Small intestine (tissue), 7 donors: Measurements from ENCODE around the gene SMOC2. TPM values are rescaled to one million over a fixed set of nuclear protein-coding genes. Genes with fewer than 3 reads are reported as not detected.

Experiments used
- DNase-seq, 2 donors: peaks; one replicate each; pipeline versions ENCODE4 v3.0.0 to v3.0.0-alpha.2; 2013
- FAIRE-seq: peaks from 2 replicates; lab custom pipeline; 2012; peaks lifted over from hg19 to GRCh38; lab: Jason Lieb, UNC
- H3K27ac ChIP-seq, 3 donors: one replicate each; pipeline ENCODE4 v1.5.1; 2013; ENCODE audit warnings: low read length in 2 of 3, mild to moderate bottlenecking in 2 of 3, control low read depth in 1 of 3, inconsistent platforms in 1 of 3, low read depth in 1 of 3, moderate library complexity in 1 of 3
- H3K27me3 ChIP-seq, 3 donors: one replicate each; pipeline ENCODE4 v1.6.1; 2013; ENCODE audit warnings: low read length in 3 of 3, inconsistent platforms in 1 of 3; ENCODE audit not compliant: control insufficient read depth in 3 of 3, insufficient read depth in 3 of 3
- H3K36me3 ChIP-seq, 3 donors: one replicate each; pipeline ENCODE4 v1.6.1; 2013; ENCODE audit warnings: low read length in 3 of 3, inconsistent platforms in 1 of 3, low read depth in 1 of 3, mild to moderate bottlenecking in 1 of 3, moderate library complexity in 1 of 3; ENCODE audit not compliant: control insufficient read depth in 3 of 3, insufficient read depth in 2 of 3
- H3K4me1 ChIP-seq, 3 donors: one replicate each; pipeline ENCODE4 v1.6.1; 2013; ENCODE audit warnings: low read length in 2 of 3, inconsistent platforms in 1 of 3, low read depth in 1 of 3, mild to moderate bottlenecking in 1 of 3, moderate library complexity in 1 of 3; ENCODE audit not compliant: control insufficient read depth in 3 of 3, insufficient read depth in 2 of 3
- H3K4me3 ChIP-seq, 3 donors: one replicate each; pipeline ENCODE4 v1.5.1; 2013; ENCODE audit warnings: low read length in 3 of 3, control low read depth in 1 of 3, inconsistent platforms in 1 of 3, low read depth in 1 of 3, mild to moderate bottlenecking in 1 of 3, moderate library complexity in 1 of 3
- H3K9me3 ChIP-seq, 2 donors: one replicate each; pipeline ENCODE4 v1.6.1; 2013; ENCODE audit warnings: low read depth in 1 of 2, low read length in 1 of 2; ENCODE audit not compliant: control insufficient read depth in 2 of 2, insufficient read depth in 1 of 2
- WGBS, 3 donors: extraction: QIAGEN DNeasy Blood & Tissue Kit; methylation state at CpG; one replicate each; pipeline ENCODE4 v1.1.7; 2013; 5-methylcytosine and 5-hydroxymethylcytosine counted together
- polyA plus RNA-seq, 4 donors: library from polyadenylated mRNA; stranded (reverse) in 3 of 4; unstranded in 1 of 4; fragments of 200-250 nt in 3 of 4; fragments of 120-200 nt in 1 of 4; gene quantifications; one replicate each; pipeline versions ENCODE4 v1.2.1 to v1.2.3, GENCODE V29; 2013
- donor health status: healthy with polysubstance abuse.
- donor health status: control.
- donor health status: control.
- donor health status: Bipolar disorder and iron deficiency.
- donor health status: healthy.

The SMOC2 gene
- polyA plus RNA-seq, 4 donors = 0.89 to 56.7 (median 4.0) TPM

DNA sequence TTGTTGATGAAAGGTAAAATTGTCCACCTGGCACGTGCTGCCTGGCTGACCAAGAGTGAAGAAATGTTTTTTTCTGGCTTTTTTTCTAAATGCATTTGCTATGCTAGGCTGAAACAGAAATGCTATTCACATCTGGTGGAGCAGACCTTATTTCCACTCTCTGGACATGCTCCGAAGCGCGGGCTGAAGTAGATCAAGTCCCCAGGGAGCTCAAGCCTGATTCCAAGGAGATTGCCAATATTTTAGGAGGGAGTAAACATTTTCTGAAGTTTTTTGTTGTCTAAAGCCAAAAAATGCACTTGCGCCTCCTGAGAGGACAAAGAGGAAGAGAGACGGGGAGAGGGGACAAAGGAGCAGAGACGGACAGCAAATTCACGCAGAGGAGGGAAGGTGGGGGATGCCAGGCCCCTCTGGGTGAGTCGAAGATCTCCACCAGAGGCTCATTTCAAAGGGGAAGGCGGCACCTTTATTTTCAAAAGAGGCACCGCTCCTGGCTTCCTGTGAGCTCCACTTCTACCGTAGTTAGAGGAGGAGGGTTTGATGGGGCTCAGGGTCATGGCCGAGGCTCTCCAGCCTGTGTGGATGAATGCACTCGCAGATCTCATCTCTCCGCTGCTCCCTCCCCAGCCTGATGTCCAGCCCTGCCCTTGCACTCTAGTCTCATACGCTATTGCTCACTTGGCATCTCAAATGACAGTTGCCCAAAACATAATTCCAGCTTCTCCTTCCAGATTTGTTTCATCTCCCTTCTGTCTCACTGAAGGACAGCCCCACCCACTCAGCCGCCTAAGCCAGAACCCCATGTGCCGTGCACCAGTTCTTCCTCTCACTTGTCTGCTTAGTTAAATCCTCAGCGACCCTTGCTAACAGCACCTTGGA, 23.1 kb upstream of the SMOC2 start:
- FAIRE-seq = no peak

DNA sequence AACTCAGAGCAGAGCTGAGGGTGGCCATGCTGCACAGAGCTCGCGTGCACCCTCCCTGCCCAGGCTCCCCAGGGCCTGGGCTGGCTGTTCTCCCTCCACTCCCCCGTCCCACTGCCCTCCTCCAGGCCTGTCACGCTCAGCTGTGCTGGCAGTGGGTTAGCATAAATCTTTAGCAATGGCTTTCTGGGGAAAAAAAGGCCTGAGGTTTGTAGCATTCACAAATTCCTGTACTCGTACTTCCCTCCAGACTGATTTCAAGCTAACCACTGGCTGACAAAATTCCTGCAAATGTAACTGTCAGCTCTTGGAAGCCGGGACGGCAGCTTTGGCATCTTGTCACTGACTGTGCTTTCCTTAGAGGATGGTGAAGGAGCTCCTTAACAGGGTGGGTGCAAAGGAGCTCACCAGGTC, 22.3 kb upstream of the SMOC2 start:
- no peak for FAIRE-seq
- H3K36me3 ChIP-seq = no peaks in the 10 kb centered on the region
- 63 to 92% (median 84%) methylated on average over 7 of the region's 7 CpGs for WGBS, 3 donors

More for the DNA sequence above, 23.1 kb upstream of the SMOC2 start:
- H3K4me1 ChIP-seq = no peaks in the 10 kb centered on the region
- WGBS, 3 donors = 53 to 82% (median 75%) methylated on average over 19 of the region's 19 CpGs
- no peak for DNase-seq
- no peaks in the 10 kb centered on the region for H3K36me3 ChIP-seq
- H3K4me3 ChIP-seq = no peak overlapping the region
- H3K9me3 ChIP-seq = no peaks in the 10 kb centered on the region
- H3K27me3 ChIP-seq = no peaks in the 10 kb centered on the region
- H3K27ac ChIP-seq = no peak overlapping the region

DNA sequence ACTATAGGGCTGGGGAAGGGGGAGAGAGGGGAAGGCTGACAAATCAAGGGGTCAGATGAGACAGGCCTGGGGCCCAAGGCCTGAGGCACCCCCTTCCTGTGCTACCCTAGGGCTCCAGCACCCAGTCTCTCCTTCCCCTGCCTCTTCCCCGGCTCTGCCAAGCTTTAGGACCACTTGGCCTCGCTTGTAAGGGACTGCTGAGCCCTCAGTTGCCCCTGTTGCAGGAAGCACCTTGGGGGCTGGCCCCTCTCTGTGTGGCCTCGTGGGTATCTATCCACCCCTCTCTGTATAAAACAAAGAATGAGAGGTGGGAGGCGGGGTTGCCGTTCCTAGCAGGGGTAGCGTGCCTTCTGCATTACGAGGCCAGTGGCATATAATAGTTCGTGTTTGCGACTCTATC, 21.4 kb upstream of the SMOC2 start:
- H3K36me3 ChIP-seq = no peaks in the 10 kb centered on the region
- no peaks in the 10 kb centered on the region for H3K4me1 ChIP-seq
- H3K27ac ChIP-seq = no peak overlapping the region
- no peaks in the 10 kb centered on the region for H3K27me3 ChIP-seq
- FAIRE-seq = no peak
- no peak for DNase-seq
- no peak overlapping the region for H3K4me3 ChIP-seq
- no peaks in the 10 kb centered on the region for H3K9me3 ChIP-seq
- 80 to 93% (median 91%) methylated on average over 9 of the region's 9 CpGs for WGBS, 3 donors

More for the DNA sequence above, 22.3 kb upstream of the SMOC2 start:
- no peak overlapping the region for H3K27ac ChIP-seq
- no peaks in the 10 kb centered on the region for H3K9me3 ChIP-seq
- DNase-seq = no peak
- H3K4me1 ChIP-seq = no peaks in the 10 kb centered on the region
- H3K27me3 ChIP-seq = no peaks in the 10 kb centered on the region
- no peak overlapping the region for H3K4me3 ChIP-seq

DNA sequence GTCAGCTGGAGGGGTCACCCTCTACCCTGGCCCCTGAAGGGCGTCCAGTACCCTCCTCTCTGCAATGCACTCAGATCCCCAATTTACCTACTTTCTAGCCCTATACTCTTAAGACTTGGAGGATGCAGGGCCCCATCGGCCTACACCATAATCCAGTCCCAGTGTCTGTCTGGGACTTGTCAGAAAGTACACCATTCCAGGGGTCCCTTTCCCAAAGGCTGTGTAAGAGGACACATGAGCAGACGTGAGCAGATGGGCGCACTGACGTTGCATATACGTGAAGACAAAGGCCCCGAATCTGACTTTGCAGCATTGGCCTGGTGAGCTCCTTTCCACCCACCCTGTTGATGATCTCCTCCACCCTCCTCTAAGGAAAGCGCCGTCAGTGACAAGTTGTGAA, 20.9 kb upstream of the SMOC2 start:
- Histone ChIP-seq H3K27ac (no peak overlapping the region), H3K4me3 (no peak overlapping the region), H3K36me3 (no peaks in the 10 kb centered on the region), H3K27me3 (no peaks in the 10 kb centered on the region), H3K9me3 (no peaks in the 10 kb centered on the region), H3K4me1 (no peaks in the 10 kb centered on the region)
- no peak for FAIRE-seq
- no peak for DNase-seq
- WGBS, 3 donors = 89 to 93% (median 93%) methylated on average over 9 of the region's 9 CpGs

DNA sequence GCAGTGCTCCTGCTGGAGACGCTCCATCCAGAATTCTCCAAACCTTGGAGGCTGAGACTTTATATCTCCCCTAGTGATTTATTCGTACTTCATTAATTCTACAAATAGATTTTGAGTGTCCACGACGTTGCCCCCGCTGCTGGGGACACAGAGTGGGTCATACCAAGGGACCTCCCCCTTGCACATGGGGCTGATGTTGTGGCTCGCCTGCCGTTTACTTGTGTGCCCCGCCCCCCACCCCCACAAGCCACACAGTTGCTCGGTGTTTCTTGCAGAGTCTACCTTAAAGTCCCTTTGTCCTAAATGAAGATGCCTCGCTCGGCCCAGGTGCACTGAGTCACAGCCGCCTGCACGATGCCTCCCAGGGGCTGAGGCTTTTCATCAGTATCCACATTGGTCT, 20.3 kb upstream of the SMOC2 start:
- Histone ChIP-seq H3K27ac (no peak overlapping the region), H3K36me3 (no peaks in the 10 kb centered on the region), H3K4me3 (no peak overlapping the region), H3K4me1 (no peaks in the 10 kb centered on the region), H3K27me3 (no peaks in the 10 kb centered on the region), H3K9me3 (no peaks in the 10 kb centered on the region)
- FAIRE-seq (no peak), DNase-seq (no peak)
- WGBS, 3 donors = 88 to 93% (median 91%) methylated on average over 13 of the region's 13 CpGs

DNA sequence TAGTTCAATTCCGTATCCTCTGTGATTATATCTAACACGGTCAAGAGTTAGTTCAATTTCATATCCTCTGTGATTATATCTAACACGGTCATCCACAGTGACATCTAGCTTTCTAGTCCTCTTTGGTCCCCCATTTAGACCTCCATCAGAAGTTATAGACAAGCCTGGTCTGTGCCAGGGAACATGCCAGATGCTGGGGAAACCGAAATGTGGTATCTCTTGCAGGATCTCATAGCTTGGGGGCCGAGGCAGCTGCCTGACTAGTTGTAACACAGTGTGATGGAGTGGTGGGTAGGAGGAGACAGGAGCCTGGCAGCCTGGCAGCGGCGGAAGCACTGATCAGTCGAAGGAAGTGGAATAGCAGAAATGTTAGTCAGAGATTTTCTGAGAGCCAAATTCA, 13.8 kb upstream of the SMOC2 start:
- Histone ChIP-seq H3K27me3 (no peaks in the 10 kb centered on the region), H3K27ac (no peak overlapping the region), H3K4me3 (no peak overlapping the region), H3K9me3 (no peaks in the 10 kb centered on the region), H3K4me1 (no peaks in the 10 kb centered on the region), H3K36me3 (no peaks in the 10 kb centered on the region)
- DNase-seq = no peak
- no peak for FAIRE-seq
- 87 to 92% (median 91%) methylated on average over 8 of the region's 8 CpGs for WGBS, 3 donors

DNA sequence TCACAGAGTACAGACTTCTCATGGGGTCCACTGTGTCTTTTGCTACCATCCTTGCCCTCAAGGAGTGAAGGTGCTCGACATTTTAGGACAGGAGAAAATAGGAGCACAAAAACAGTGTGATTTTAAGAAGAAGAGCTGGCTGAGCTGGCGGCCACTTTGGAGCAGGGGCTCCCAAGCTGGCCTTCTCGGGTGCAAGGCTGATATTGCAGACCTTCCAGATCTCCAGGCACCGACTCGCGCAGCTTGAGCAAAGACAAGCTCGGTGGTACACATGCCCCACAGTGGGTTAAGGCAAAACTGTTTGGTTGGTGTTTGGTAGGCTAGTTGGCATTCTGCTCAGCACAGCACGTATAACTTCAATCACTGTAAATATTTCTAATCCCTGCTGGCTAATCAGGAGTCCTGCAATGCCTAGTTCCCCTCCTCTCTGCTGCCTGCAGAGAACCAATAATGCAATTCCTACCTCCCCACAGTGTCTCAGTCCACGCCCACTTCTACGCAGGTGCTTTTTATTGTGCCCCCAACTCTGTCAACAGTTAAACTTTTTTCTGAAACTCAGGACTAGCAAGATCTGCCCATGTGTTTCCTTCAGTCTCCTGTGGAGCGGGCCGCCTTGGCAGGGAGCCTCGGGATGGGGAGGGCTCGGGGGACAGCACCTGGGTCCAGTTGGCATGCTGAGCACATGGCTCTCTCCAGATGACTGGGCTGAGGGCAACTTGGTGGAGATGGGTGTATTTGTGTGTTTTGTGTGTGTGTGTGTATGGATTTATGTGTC, 12.7 kb upstream of the SMOC2 start:
- Histone ChIP-seq H3K36me3 (no peaks in the 10 kb centered on the region), H3K27me3 (no peaks in the 10 kb centered on the region), H3K4me1 (no peaks in the 10 kb centered on the region), H3K9me3 (no peaks in the 10 kb centered on the region), H3K4me3 (no peak overlapping the region), H3K27ac (no peak overlapping the region)
- FAIRE-seq = no peak
- 19 to 61% (median 38%) methylated on average over 14 of the region's 14 CpGs for WGBS, 3 donors
- peak; percentile 25 to 48 for DNase-seq

DNA sequence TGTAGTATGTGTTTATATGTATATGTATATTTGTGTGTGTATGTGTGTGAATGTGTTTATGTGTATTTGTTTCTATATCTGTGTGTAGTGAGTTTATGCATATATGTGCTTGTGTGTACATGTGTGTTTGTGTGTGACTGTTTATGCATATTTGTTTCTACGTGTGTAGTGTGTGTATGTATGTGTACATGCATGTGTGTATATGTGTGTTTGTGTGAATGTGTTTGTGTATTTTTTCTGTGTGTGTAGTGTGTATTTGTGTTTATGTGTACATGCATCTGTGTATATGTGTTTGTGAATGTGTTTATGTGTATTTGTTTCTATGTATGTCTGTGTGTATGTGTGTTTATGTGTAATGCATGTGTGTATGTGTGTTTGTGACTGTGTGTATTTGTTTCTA, 12.1 kb upstream of the SMOC2 start:
- H3K27ac ChIP-seq = no peak overlapping the region
- no peaks in the 10 kb centered on the region for H3K9me3 ChIP-seq
- 86 to 100% (median 91%) methylated on average over 1 of the region's 1 CpG for WGBS, 3 donors
- no peaks in the 10 kb centered on the region for H3K4me1 ChIP-seq
- no peak for DNase-seq
- peaks cover 0 to under 1% (median 0%) of the 10 kb centered on the region in 3 donors for H3K27me3 ChIP-seq
- no peak overlapping the region for H3K4me3 ChIP-seq
- H3K36me3 ChIP-seq = no peaks in the 10 kb centered on the region
- FAIRE-seq = no peak
